ENCODE data around the gene GRIN2A. TPM values are rescaled to one million over a fixed set of nuclear protein-coding genes. Genes with fewer than 3 reads are reported as not detected.

The GRIN2A gene
- total RNA-seq, 2 experiments from 2014 or later, result not detected

- no peak for TF ChIP-seq EZH2phosphoT487 (IDR thresholded peaks at IDR 0.05; ENCODE audit: borderline replicate concordance, low read depth, low read length)
- TF ChIP-seq, protein P1, sequence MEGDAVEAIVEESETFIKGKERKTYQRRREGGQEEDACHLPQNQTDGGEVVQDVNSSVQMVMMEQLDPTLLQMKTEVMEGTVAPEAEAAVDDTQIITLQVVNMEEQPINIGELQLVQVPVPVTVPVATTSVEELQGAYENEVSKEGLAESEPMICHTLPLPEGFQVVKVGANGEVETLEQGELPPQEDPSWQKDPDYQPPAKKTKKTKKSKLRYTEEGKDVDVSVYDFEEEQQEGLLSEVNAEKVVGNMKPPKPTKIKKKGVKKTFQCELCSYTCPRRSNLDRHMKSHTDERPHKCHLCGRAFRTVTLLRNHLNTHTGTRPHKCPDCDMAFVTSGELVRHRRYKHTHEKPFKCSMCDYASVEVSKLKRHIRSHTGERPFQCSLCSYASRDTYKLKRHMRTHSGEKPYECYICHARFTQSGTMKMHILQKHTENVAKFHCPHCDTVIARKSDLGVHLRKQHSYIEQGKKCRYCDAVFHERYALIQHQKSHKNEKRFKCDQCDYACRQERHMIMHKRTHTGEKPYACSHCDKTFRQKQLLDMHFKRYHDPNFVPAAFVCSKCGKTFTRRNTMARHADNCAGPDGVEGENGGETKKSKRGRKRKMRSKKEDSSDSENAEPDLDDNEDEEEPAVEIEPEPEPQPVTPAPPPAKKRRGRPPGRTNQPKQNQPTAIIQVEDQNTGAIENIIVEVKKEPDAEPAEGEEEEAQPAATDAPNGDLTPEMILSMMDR (conservative IDR thresholded peaks at IDR 0.05; ENCODE audit: low read length), result no peak
- Histone ChIP-seq H3K4me2 (ENCODE audit: low read length) (no peak overlapping the region), H4K20me1 (ENCODE audit: insufficient read depth, low read length) (no peaks in the 10 kb centered on the region), H2AFZ (ENCODE audit: low read length) (no peak overlapping the region), H3K4me1 (ENCODE audit: insufficient read depth, low read length, poor library complexity, severe bottlenecking) (no peaks in the 10 kb centered on the region), H3K9me3 (ENCODE audit: low read length) (no peaks in the 10 kb centered on the region), H3K79me2 (ENCODE audit: insufficient read depth, low read depth, low read length) (no peaks in the 10 kb centered on the region), H3K9me2 (ENCODE audit: insufficient read depth, low read length) (no peaks in the 10 kb centered on the region), H3K27ac (ENCODE audit: low read depth, low read length, poor library complexity, severe bottlenecking) (no peak overlapping the region), H3K36me3 (ENCODE audit: insufficient read depth, low read length) (no peaks in the 10 kb centered on the region), H3K4me3 (ENCODE audit: low read depth, low read length, poor library complexity, severe bottlenecking) (no peak overlapping the region)
- ChIA-PET CTCF (ENCODE audit: unreplicated experiment) (no interaction called here), POLR2A (no interaction called here)
- intact Hi-C loops (cut with micrococcal nuclease; ENCODE audit: unreplicated experiment), result no loop called here
- DNase-seq (ENCODE audit: low spot score), result no peak
- BruUV-seq (replicated peaks), result no TSS peak
These were observed 8.9 kb upstream of the GRIN2A start for GRCh38 chr16:10191096-10191495.

DNA sequence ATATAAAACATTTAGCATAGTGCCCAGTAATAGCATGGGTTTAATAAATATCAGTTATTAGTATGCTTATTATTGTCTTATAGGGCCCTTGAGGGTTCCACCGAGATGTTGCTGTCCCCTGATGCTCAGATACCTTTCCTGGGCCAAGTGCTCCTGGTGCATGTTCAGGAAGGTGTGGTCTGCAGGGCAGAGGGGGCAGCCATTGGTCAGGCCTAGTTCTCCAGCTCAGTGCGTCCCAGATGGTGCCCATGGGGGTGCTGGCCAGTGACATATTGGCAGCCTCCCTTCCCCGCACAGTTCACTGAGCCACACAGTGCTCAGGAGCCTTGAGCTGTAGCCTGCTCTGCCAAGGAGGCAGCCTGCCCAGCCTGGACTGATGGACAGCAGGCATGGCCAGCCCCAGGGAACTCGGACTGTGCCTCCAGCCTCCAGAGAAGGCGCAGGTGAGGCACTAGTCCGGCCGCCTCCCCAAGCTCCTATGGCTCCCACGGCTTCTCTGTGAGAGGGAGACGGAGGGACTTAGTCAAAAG is 7.7 kb upstream of the GRIN2A start:
- Histone ChIP-seq H3K4me2 (ENCODE audit: low read length) (no peak overlapping the region), H3K9me2 (ENCODE audit: insufficient read depth, low read length) (no peaks in the 10 kb centered on the region), H2AFZ (ENCODE audit: low read length) (no peak overlapping the region), H3K4me3 (ENCODE audit: low read depth, low read length, poor library complexity, severe bottlenecking) (no peak overlapping the region), H3K79me2 (ENCODE audit: insufficient read depth, low read depth, low read length) (no peaks in the 10 kb centered on the region), H3K27ac (ENCODE audit: low read depth, low read length, poor library complexity, severe bottlenecking) (no peak overlapping the region), H3K4me1 (ENCODE audit: insufficient read depth, low read length, poor library complexity, severe bottlenecking) (no peaks in the 10 kb centered on the region), H3K9me3 (ENCODE audit: low read length) (no peaks in the 10 kb centered on the region), H3K36me3 (ENCODE audit: insufficient read depth, low read length) (no peaks in the 10 kb centered on the region), H4K20me1 (ENCODE audit: insufficient read depth, low read length) (no peaks in the 10 kb centered on the region)
- BruUV-seq (replicated peaks), result no TSS peak
- intact Hi-C loops (cut with micrococcal nuclease; ENCODE audit: unreplicated experiment), result no loop called here
- TF ChIP-seq EZH2phosphoT487 (IDR thresholded peaks at IDR 0.05; ENCODE audit: borderline replicate concordance, low read depth, low read length), result no peak
- TF ChIP-seq, protein P1 (conservative IDR thresholded peaks at IDR 0.05; ENCODE audit: low read length), result no peak
- DNase-seq (ENCODE audit: low spot score), result no peak
- POLR2A ChIA-PET, result no interaction called here
- CTCF ChIA-PET (ENCODE audit: unreplicated experiment), result no interaction called here

DNA sequence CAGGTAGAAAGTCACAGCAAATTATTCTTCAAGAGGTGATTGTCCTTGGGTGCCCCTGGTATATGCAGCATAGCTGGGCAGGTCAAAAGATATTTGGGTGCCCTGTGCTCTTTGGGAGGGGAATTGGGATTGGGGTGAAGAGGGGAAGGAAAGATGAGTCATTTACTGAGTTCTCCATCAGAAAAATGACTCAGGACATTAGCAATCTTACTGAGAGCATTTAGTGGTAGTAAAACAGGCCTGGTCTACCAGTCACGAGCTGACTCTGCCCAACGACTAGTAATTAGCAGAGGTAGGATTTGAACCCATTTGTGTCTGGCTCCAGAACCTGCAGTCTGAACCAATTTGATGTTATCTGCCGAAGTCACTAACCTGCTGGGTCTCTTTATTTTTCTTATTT is 6.0 kb upstream of the GRIN2A start:
- Histone ChIP-seq H3K9me2 (ENCODE audit: insufficient read depth, low read length) (no peaks in the 10 kb centered on the region), H2AFZ (ENCODE audit: low read length) (no peak overlapping the region), H3K36me3 (ENCODE audit: insufficient read depth, low read length) (no peaks in the 10 kb centered on the region), H4K20me1 (ENCODE audit: insufficient read depth, low read length) (no peaks in the 10 kb centered on the region), H3K4me2 (ENCODE audit: low read length) (no peak overlapping the region), H3K79me2 (ENCODE audit: insufficient read depth, low read depth, low read length) (no peaks in the 10 kb centered on the region), H3K4me1 (ENCODE audit: insufficient read depth, low read length, poor library complexity, severe bottlenecking) (no peaks in the 10 kb centered on the region), H3K9me3 (ENCODE audit: low read length) (no peaks in the 10 kb centered on the region), H3K4me3 (ENCODE audit: low read depth, low read length, poor library complexity, severe bottlenecking) (no peak overlapping the region), H3K27ac (ENCODE audit: low read depth, low read length, poor library complexity, severe bottlenecking) (no peak overlapping the region)
- POLR2A ChIA-PET, result interaction anchor here (0.6 kb wide), 2 partner anchors 365 to 596 kb away, joined by 3 to 6 read pairs; no protein-coding TSS in a partner anchor
- TF ChIP-seq, protein P1 (conservative IDR thresholded peaks at IDR 0.05; ENCODE audit: low read length), result no peak
- no peak for TF ChIP-seq EZH2phosphoT487 (IDR thresholded peaks at IDR 0.05; ENCODE audit: borderline replicate concordance, low read depth, low read length)
- no peak for DNase-seq (ENCODE audit: low spot score)
- no TSS peak for BruUV-seq (replicated peaks)
- intact Hi-C loops (cut with micrococcal nuclease; ENCODE audit: unreplicated experiment), result no loop called here
- CTCF ChIA-PET (ENCODE audit: unreplicated experiment), result no interaction called here

All from OCI-LY7 (cell line).